SK-N-SH treated with all-trans-retinoic acid at 6 μM for 48 hours (cell line): Measurements from ENCODE around the gene HDGFL2.

Experiments used
- ATAC-seq: fragments of 200-7000 bp; cut with Tn5 transposase; 3 replicates; pipeline ENCODE4 v1.9.1; 2020; ENCODE audit warnings: mild to moderate bottlenecking, moderate library complexity
- ARNTL ChIP-seq: fragments of 450-650 bp; formaldehyde crosslinking; IDR thresholded peaks from 2 replicates; pipeline ENCODE4 v1.5.0; 2020; ENCODE audit warnings: low read depth, mild to moderate bottlenecking, moderate library complexity, borderline replicate concordance
- BACH2 ChIP-seq: fragments of 250-450 bp; sonication (Bioruptor Pico); IDR thresholded peaks from 2 replicates; pipeline ENCODE4 v1.9.0; 2021; ENCODE audit warnings: mild to moderate bottlenecking, borderline replicate concordance
- CREB5 ChIP-seq: fragments of 250-450 bp; sonication (Bioruptor Pico); IDR thresholded peaks from 2 replicates; pipeline ENCODE4 v1.5.1; 2020; ENCODE audit warnings: low read depth, mild to moderate bottlenecking, moderate library complexity
- CSDC2 ChIP-seq: fragments of 250-450 bp; sonication (Bioruptor Pico); IDR thresholded peaks from 2 replicates; pipeline ENCODE4 v1.5.0; 2020; ENCODE audit warnings: mild to moderate bottlenecking, moderate library complexity
- ESRRG ChIP-seq: fragments of 250-450 bp; sonication (Bioruptor Pico); IDR thresholded peaks from 2 replicates; pipeline ENCODE4 v1.6.1; 2021; ENCODE audit warnings: mild to moderate bottlenecking
- GLIS3 ChIP-seq: fragments of 250-450 bp; sonication (Bioruptor Pico); IDR thresholded peaks from 2 replicates; pipeline ENCODE4 v1.5.0; 2020; ENCODE audit warnings: mild to moderate bottlenecking, moderate library complexity
- ISL1 ChIP-seq: fragments of 250-450 bp; sonication (Bioruptor Pico); IDR thresholded peaks from 2 replicates; pipeline ENCODE4 v2.1.2; 2022; ENCODE audit warnings: mild to moderate bottlenecking, moderate library complexity
- OSR1 ChIP-seq: fragments of 250-450 bp; sonication (Bioruptor Pico); IDR thresholded peaks from 2 replicates; pipeline ENCODE4 v1.8.0; 2022; ENCODE audit warnings: moderate library complexity, mild to moderate bottlenecking, inconsistent platforms
- PATZ1 ChIP-seq: fragments of 250-450 bp; sonication (Bioruptor Pico); IDR thresholded peaks from 2 replicates; pipeline ENCODE4 v1.8.0; 2020; ENCODE audit warnings: mild to moderate bottlenecking, moderate library complexity, borderline replicate concordance
- PPARA ChIP-seq: fragments of 250-450 bp; sonication (Bioruptor Pico); IDR thresholded peaks from 2 replicates; pipeline ENCODE4 v1.5.0; 2020; ENCODE audit warnings: mild to moderate bottlenecking, borderline replicate concordance
- RARB ChIP-seq: fragments of 250-450 bp; sonication (Bioruptor Pico); IDR thresholded peaks from 2 replicates; pipeline ENCODE4 v1.8.0; 2021; ENCODE audit warnings: mild to moderate bottlenecking, moderate library complexity
- SNAI2 ChIP-seq: fragments of 250-450 bp; sonication (Bioruptor Pico); IDR thresholded peaks from 2 replicates; pipeline ENCODE4 v1.5.0; 2020; ENCODE audit warnings: mild to moderate bottlenecking, moderate library complexity
- TOX ChIP-seq: fragments of 250-450 bp; sonication (Bioruptor Pico); IDR thresholded peaks from 2 replicates; pipeline ENCODE4 v1.8.0; 2021; ENCODE audit warnings: mild to moderate bottlenecking, moderate library complexity, borderline replicate concordance
- ZFP3 ChIP-seq: fragments of 250-450 bp; sonication (Bioruptor Pico); IDR thresholded peaks from 2 replicates; pipeline ENCODE4 v1.5.0; 2020; ENCODE audit warnings: mild to moderate bottlenecking, moderate library complexity
- ZFP30 ChIP-seq: fragments of 450-650 bp; formaldehyde crosslinking; IDR thresholded peaks from 2 replicates; pipeline ENCODE4 v1.5.0; 2022; ENCODE audit warnings: mild to moderate bottlenecking, moderate library complexity
- ZNF565 ChIP-seq: fragments of 450-650 bp; formaldehyde crosslinking; conservative IDR thresholded peaks from 2 replicates; pipeline ENCODE4 v1.5.0; 2020; ENCODE audit warnings: low read depth, mild to moderate bottlenecking, moderate library complexity
- ZNF70 ChIP-seq: fragments of 450-650 bp; formaldehyde crosslinking; IDR thresholded peaks from 2 replicates; pipeline ENCODE4 v1.5.0; 2020; ENCODE audit warnings: mild to moderate bottlenecking, moderate library complexity
- ZNF8 ChIP-seq: fragments of 450-650 bp; formaldehyde crosslinking; IDR thresholded peaks from 2 replicates; pipeline ENCODE4 v1.5.0; 2020; ENCODE audit warnings: mild to moderate bottlenecking, moderate library complexity
- TF ChIP-seq, protein P1 (sequence below): fragments of 250-450 bp; sonication (Bioruptor Pico); IDR thresholded peaks from 2 replicates; pipeline ENCODE4 v1.5.0; 2020; ENCODE audit warnings: mild to moderate bottlenecking, moderate library complexity
- TF ChIP-seq, protein P2 (sequence below): fragments of 250-450 bp; sonication (Bioruptor Pico); IDR thresholded peaks from 2 replicates; pipeline ENCODE4 v1.8.0; 2021; ENCODE audit warnings: low read depth, mild to moderate bottlenecking, moderate library complexity, borderline replicate concordance

The HDGFL2 gene

DNA sequence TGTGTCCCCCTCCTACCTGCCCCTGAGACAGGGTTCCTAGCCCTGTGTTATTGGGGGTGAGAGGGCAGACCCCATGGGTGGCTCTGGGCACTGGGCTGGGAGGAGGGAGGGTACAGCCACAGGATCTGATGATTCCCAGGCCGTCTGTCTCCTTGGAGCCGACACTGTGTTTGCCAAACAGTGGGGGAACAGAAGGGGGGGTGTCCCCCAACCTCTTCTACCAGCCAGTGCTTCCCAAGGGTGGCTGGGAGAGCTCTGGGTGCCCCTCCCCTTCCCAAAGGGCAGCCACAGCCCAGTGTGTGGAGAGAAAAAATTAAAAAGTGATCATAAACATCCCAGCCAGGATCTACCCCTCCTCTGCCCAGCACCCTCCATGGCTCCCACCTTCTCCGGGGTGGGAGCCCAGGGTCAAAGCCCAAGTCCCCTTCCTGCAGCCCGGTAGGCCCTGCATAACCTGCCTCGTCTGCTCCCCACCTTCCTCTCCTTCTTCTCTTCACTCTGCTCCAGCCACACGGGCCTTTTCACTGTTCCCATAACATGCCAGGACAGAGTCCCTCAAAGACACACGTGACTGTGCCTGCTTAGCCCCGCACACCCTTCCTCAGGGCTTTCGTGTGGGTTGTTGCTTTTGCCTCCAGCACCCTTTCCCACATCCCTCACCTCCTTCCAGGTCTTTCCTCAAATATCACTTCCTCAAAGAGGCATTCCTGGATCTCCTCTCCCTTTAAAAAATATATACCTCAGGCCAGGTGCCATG is 47.6 kb downstream of the HDGFL2 start:
- peak; percentile 44 for ATAC-seq
- TF ChIP-seq, protein P1, sequence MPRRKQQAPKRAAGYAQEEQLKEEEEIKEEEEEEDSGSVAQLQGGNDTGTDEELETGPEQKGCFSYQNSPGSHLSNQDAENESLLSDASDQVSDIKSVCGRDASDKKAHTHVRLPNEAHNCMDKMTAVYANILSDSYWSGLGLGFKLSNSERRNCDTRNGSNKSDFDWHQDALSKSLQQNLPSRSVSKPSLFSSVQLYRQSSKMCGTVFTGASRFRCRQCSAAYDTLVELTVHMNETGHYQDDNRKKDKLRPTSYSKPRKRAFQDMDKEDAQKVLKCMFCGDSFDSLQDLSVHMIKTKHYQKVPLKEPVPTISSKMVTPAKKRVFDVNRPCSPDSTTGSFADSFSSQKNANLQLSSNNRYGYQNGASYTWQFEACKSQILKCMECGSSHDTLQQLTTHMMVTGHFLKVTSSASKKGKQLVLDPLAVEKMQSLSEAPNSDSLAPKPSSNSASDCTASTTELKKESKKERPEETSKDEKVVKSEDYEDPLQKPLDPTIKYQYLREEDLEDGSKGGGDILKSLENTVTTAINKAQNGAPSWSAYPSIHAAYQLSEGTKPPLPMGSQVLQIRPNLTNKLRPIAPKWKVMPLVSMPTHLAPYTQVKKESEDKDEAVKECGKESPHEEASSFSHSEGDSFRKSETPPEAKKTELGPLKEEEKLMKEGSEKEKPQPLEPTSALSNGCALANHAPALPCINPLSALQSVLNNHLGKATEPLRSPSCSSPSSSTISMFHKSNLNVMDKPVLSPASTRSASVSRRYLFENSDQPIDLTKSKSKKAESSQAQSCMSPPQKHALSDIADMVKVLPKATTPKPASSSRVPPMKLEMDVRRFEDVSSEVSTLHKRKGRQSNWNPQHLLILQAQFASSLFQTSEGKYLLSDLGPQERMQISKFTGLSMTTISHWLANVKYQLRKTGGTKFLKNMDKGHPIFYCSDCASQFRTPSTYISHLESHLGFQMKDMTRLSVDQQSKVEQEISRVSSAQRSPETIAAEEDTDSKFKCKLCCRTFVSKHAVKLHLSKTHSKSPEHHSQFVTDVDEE = no peak
- no peak for TF ChIP-seq OSR1
- TF ChIP-seq ZNF70 (CRISPR knock-in tag) = no peak
- no peak for TF ChIP-seq TOX (CRISPR knock-in tag)
- TF ChIP-seq, all 23 proteins: peak for 0

GRCh38 chr19:4521170-4521887 is 49.2 kb downstream of the HDGFL2 start:
- TF ChIP-seq CSDC2 (CRISPR knock-in tag) (no peak), BACH2 (CRISPR knock-in tag) (no peak), CREB5 (no peak), ZNF70 (CRISPR knock-in tag) (no peak), ARNTL (CRISPR knock-in tag) (no peak), ZFP30 (CRISPR knock-in tag) (no peak), PPARA (CRISPR knock-in tag) (no peak), RARB (CRISPR knock-in tag) (no peak), ESRRG (CRISPR knock-in tag) (no peak), ISL1 (CRISPR knock-in tag) (no peak), ZFP3 (CRISPR knock-in tag) (no peak), GLIS3 (CRISPR knock-in tag) (no peak)
- TF ChIP-seq, protein P1 = no peak
- TF ChIP-seq, all 23 proteins: peak for 0
- ATAC-seq = no peak

- ATAC-seq = no peak
- TF ChIP-seq ZNF565 (CRISPR knock-in tag) (no peak), ARNTL (CRISPR knock-in tag) (no peak), GLIS3 (CRISPR knock-in tag) (no peak), ZNF8 (CRISPR knock-in tag) (no peak), PATZ1 (no peak), TOX (CRISPR knock-in tag) (no peak), ZFP3 (CRISPR knock-in tag) (no peak), CREB5 (no peak), ISL1 (CRISPR knock-in tag) (no peak), PPARA (CRISPR knock-in tag) (no peak), ZNF70 (CRISPR knock-in tag) (no peak), ESRRG (CRISPR knock-in tag) (no peak), SNAI2 (CRISPR knock-in tag) (no peak), BACH2 (CRISPR knock-in tag) (no peak)
- TF ChIP-seq, protein P1 = no peak
- TF ChIP-seq, protein P2, sequence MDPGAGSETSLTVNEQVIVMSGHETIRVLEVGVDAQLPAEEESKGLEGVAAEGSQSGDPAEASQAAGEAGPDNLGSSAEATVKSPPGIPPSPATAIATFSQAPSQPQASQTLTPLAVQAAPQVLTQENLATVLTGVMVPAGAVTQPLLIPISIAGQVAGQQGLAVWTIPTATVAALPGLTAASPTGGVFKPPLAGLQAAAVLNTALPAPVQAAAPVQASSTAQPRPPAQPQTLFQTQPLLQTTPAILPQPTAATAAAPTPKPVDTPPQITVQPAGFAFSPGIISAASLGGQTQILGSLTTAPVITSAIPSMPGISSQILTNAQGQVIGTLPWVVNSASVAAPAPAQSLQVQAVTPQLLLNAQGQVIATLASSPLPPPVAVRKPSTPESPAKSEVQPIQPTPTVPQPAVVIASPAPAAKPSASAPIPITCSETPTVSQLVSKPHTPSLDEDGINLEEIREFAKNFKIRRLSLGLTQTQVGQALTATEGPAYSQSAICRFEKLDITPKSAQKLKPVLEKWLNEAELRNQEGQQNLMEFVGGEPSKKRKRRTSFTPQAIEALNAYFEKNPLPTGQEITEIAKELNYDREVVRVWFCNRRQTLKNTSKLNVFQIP = no peak
Observed at GRCh38 chr19:4521888-4522242, 49.8 kb downstream of the HDGFL2 start.
